HL-60 (cell line): ENCODE data around the gene FBXL15.

ENCODE experiments used
- DNase-seq, 2 experiments: peaks; one replicate each; pipeline ENCODE4 v3.0.0-alpha.2; 2010 to 2020; ENCODE audit warnings: low read depth in 1 of 2, low spot score in 1 of 2
- H3K27ac ChIP-seq: fragments of 250-450 bp; sonication (Bioruptor Pico); replicated peaks from 2 replicates; pipeline ENCODE4 v1.5.1; 2020; ENCODE audit warnings: mild to moderate bottlenecking, moderate library complexity
- H3K27me3 ChIP-seq: fragments of 250-450 bp; sonication (Bioruptor Pico); 2 replicates; pipeline ENCODE4 v1.5.1; 2021; ENCODE audit warnings: mild to moderate bottlenecking, moderate library complexity; ENCODE audit not compliant: insufficient read depth, poor library complexity, severe bottlenecking
- H3K4me3 ChIP-seq: replicated peaks from 2 replicates; pipeline ENCODE4 v1.5.1; 2011; ENCODE audit warnings: mild to moderate bottlenecking, control low read depth, low read length; ENCODE audit not compliant: insufficient read depth
- CTCF ChIP-seq: IDR thresholded peaks from one replicate; pipeline ENCODE4 v1.5.1; 2011; ENCODE audit warnings: low read length, control low read depth, inconsistent platforms; ENCODE audit not compliant: insufficient read depth
- GABPA ChIP-seq: IDR thresholded peaks from 2 replicates; pipeline ENCODE4 v1.6.1; 2012; ENCODE audit warnings: low read depth
- POLR2AphosphoS5 ChIP-seq: IDR thresholded peaks from 2 replicates; pipeline ENCODE4 v1.6.1; 2012; ENCODE audit warnings: low read depth
- REST ChIP-seq: IDR thresholded peaks from 2 replicates; pipeline ENCODE4 v1.6.1; 2012; ENCODE audit warnings: low read depth; ENCODE audit not compliant: insufficient replicate concordance
- SPI1 ChIP-seq: IDR thresholded peaks from 2 replicates; pipeline ENCODE4 v1.6.1; 2012; ENCODE audit warnings: low read depth, mild to moderate bottlenecking, borderline replicate concordance

Gene FBXL15

GRCh38 chr10:102424145-102424544, 3.5 kb downstream of the FBXL15 start:
- no peak for TF ChIP-seq GABPA
- TF ChIP-seq SPI1: no peak
- TF ChIP-seq POLR2AphosphoS5: no peak
- TF ChIP-seq REST: no peak
- no peak for TF ChIP-seq CTCF
- DNase-seq: no peak
- Histone ChIP-seq H3K4me3 (no peak overlapping the region), H3K27me3 (no peaks in the 10 kb centered on the region), H3K27ac (no peak overlapping the region)

- TF ChIP-seq CTCF (no peak), POLR2AphosphoS5 (no peak), GABPA (no peak), SPI1 (no peak)
- Histone ChIP-seq H3K27ac (no peak overlapping the region), H3K27me3 (no peaks in the 10 kb centered on the region), H3K4me3 (no peak overlapping the region)
- DNase-seq: no peak
These were observed 4.3 kb downstream of the FBXL15 start for GRCh38 chr10:102424916-102425315.

- no peak for TF ChIP-seq CTCF
- TF ChIP-seq SPI1: no peak
- TF ChIP-seq REST: no peak
- TF ChIP-seq POLR2AphosphoS5: no peak
- TF ChIP-seq GABPA: no peak
These were observed 4.8 kb downstream of the FBXL15 start for GRCh38 chr10:102425444-102425843.

GRCh38 chr10:102426803-102427287, 6.2 kb downstream of the FBXL15 start:
- Histone ChIP-seq H3K27me3 (no peaks in the 10 kb centered on the region), H3K27ac (no peak overlapping the region), H3K4me3 (no peak overlapping the region)
- TF ChIP-seq SPI1 (no peak), POLR2AphosphoS5 (no peak)
- DNase-seq: no peak

More at GRCh38 chr10:102425444-102425843, 4.8 kb downstream of the FBXL15 start:
- Histone ChIP-seq H3K4me3 (no peak overlapping the region), H3K27me3 (no peaks in the 10 kb centered on the region), H3K27ac (no peak overlapping the region)
- DNase-seq: no peak
